ENCODE data around the gene PPP2R5E. TPM values are rescaled to one million over a fixed set of nuclear protein-coding genes. Genes with fewer than 3 reads are reported as not detected.

The PPP2R5E gene
- total RNA-seq, 1 experiment from 2014 or later = 45.0 TPM

GRCh38 chr14:63565448-63565847 is 22.3 kb upstream of the PPP2R5E start:
- Histone ChIP-seq H3K27me3 (ENCODE audit: insufficient read depth, low read length) (no peaks in the 10 kb centered on the region), H3K27ac (ENCODE audit: low read depth, low read length) (no peak overlapping the region), H3K36me3 (ENCODE audit: control insufficient read depth in 1 of 2, insufficient read depth in 2 of 2, low read length in 2 of 2) (no peaks in the 10 kb centered on the region), H3K4me2 (ENCODE audit: low read length) (no peak overlapping the region), H3K9ac (ENCODE audit: low read length) (no peak overlapping the region), H2AFZ (ENCODE audit: low read depth, low read length, poor library complexity, severe bottlenecking) (no peak overlapping the region), H4K20me1 (ENCODE audit: insufficient read depth) (no peaks in the 10 kb centered on the region), H3K79me2 (ENCODE audit: insufficient read depth, low read length) (no peaks in the 10 kb centered on the region), H3K9me3 (ENCODE audit: control insufficient read depth in 1 of 2, insufficient read depth in 1 of 2, low read depth in 1 of 2, low read length in 2 of 2) (no peaks in the 10 kb centered on the region), H3K4me1 (ENCODE audit: control insufficient read depth in 1 of 2, insufficient read depth in 2 of 2, low read length in 2 of 2) (peaks cover 0 to under 1% of the 10 kb centered on the region in 2 experiments; a peak in 1 of 4 replicates), H3K9me2 (ENCODE audit: insufficient read depth) (no peaks in the 10 kb centered on the region), H3K4me3 (replicated peaks in 1 of 2; ENCODE audit: low read depth in 1 of 2, low read length in 2 of 2) (no peak overlapping the region)
- no peak for DNase-seq (ENCODE audit: low read depth, low spot score)
- TF ChIP-seq TCF7L2 (IDR thresholded peaks at IDR 0.05; ENCODE audit: borderline replicate concordance, extremely low read depth, insufficient read depth, insufficient read length) (no peak), YY1 (IDR thresholded peaks at IDR 0.05; ENCODE audit: extremely low read depth, insufficient replicate concordance, low read depth, low read length) (no peak), POLR2AphosphoS5 (IDR thresholded peaks at IDR 0.05; ENCODE audit: low read depth, low read length) (no peak), ZFX (IDR thresholded peaks at IDR 0.05) (no peak)
- CTCF ChIA-PET = no interaction called here
- intact Hi-C loops (cut with micrococcal nuclease) = no loop called here
- ATAC-seq = no peak
- POLR2A ChIA-PET = no interaction called here
- RAD21 ChIA-PET (ENCODE audit: low non-redundant PET in 1 of 2, low total read pairs in 2 of 2, uncharacterized antibody in 2 of 2, unreplicated experiment in 2 of 2) = no interaction called here
- BruUV-seq (replicated peaks) = no TSS peak

GRCh38 chr14:63564318-63564717 is 21.1 kb upstream of the PPP2R5E start:
- no peaks in the 10 kb centered on the region for H3K79me2 ChIP-seq (ENCODE audit: insufficient read depth, low read length)
- no peaks in the 10 kb centered on the region for H3K27me3 ChIP-seq (ENCODE audit: insufficient read depth, low read length)
- H3K36me3 ChIP-seq (ENCODE audit: control insufficient read depth in 1 of 2, insufficient read depth in 2 of 2, low read length in 2 of 2) = no peaks in the 10 kb centered on the region
- peaks cover 0 to 4% of the 10 kb centered on the region in 2 experiments; a peak in 1 of 4 replicates for H3K4me1 ChIP-seq (ENCODE audit: control insufficient read depth in 1 of 2, insufficient read depth in 2 of 2, low read length in 2 of 2)
- CTCF ChIA-PET = no interaction called here
- H3K9me2 ChIP-seq (ENCODE audit: insufficient read depth) = no peaks in the 10 kb centered on the region
- POLR2A ChIA-PET = no interaction called here
- no peak for TF ChIP-seq JUND (IDR thresholded peaks at IDR 0.05)
- TF ChIP-seq RAD21 (IDR thresholded peaks at IDR 0.05; ENCODE audit: low read depth) = no peak
- no peak for TF ChIP-seq EZH2phosphoT487 (IDR thresholded peaks at IDR 0.05; ENCODE audit: borderline replicate concordance)
- no peak for TF ChIP-seq CTCF (IDR thresholded peaks at IDR 0.05 in 2 of 3, conservative IDR thresholded peaks at IDR 0.05 in 1 of 3; ENCODE audit: borderline replicate concordance in 1 of 3, insufficient read depth in 1 of 3, low read depth in 2 of 3, low read length in 2 of 3)
- TF ChIP-seq REST (IDR thresholded peaks at IDR 0.05; ENCODE audit: low read depth) = no peak
- TF ChIP-seq CBX3 (IDR thresholded peaks at IDR 0.05; ENCODE audit: low read depth) = no peak
- TF ChIP-seq EZH2 (IDR thresholded peaks at IDR 0.05) = no peak
- no peak for TF ChIP-seq FOSL1 (IDR thresholded peaks at IDR 0.05; ENCODE audit: low read depth)
- no peak overlapping the region for H2AFZ ChIP-seq (ENCODE audit: low read depth, low read length, poor library complexity, severe bottlenecking)
- intact Hi-C loops (cut with micrococcal nuclease) = no loop called here
- DNase-seq (ENCODE audit: low read depth, low spot score) (no peak), ATAC-seq (no peak)
- BruUV-seq (replicated peaks) = no TSS peak
- no peak overlapping the region for H3K4me3 ChIP-seq (replicated peaks in 1 of 2; ENCODE audit: low read depth in 1 of 2, low read length in 2 of 2)
- RAD21 ChIA-PET (ENCODE audit: low non-redundant PET in 1 of 2, low total read pairs in 2 of 2, uncharacterized antibody in 2 of 2, unreplicated experiment in 2 of 2) = no interaction called here
- H3K9me3 ChIP-seq (ENCODE audit: control insufficient read depth in 1 of 2, insufficient read depth in 1 of 2, low read depth in 1 of 2, low read length in 2 of 2) = no peaks in the 10 kb centered on the region
- H3K27ac ChIP-seq (ENCODE audit: low read depth, low read length) = no peak overlapping the region
- no peaks in the 10 kb centered on the region for H4K20me1 ChIP-seq (ENCODE audit: insufficient read depth)
- no peak overlapping the region for H3K4me2 ChIP-seq (ENCODE audit: low read length)
- no peak overlapping the region for H3K9ac ChIP-seq (ENCODE audit: low read length)
